ENCODE measurements around the gene PRG2. TPM values are rescaled to one million over a fixed set of nuclear protein-coding genes. Genes with fewer than 3 reads are reported as not detected.

Gene PRG2
- polyA plus RNA-seq, 1 donor: 0.24 TPM

DNA sequence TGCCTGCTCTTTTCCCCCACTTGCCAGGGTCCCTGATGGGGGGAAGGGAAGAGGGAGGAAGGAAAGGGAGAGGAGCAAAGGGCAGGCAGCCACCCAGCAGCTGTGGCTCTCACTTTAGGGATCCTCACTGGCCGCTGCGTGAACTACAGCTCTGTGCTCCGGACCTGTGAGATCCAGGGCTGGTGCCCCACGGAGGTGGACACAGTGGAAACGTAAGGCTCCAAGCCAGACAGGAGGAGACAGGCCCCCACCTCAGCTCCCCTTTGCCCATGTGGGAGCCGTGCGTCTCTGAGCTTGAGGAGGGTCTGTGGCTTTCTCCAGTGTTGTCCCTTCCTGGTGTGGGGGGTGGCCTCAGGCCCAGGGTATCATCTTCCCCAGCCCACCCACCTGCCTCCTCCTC lies 42.4 kb downstream of the PRG2 start:
- no peak for DNase-seq
- Histone ChIP-seq H3K27me3 (ENCODE audit: control insufficient read depth, insufficient read depth, low read length) (no peaks in the 10 kb centered on the region), H3K27ac (ENCODE audit: low read length) (no peak overlapping the region), H3K9me3 (ENCODE audit: control insufficient read depth, low read depth, low read length) (no peaks in the 10 kb centered on the region), H3K36me3 (ENCODE audit: control insufficient read depth, insufficient read depth, low read length) (no peaks in the 10 kb centered on the region), H3K4me1 (ENCODE audit: control insufficient read depth, insufficient read depth, low read length) (peaks cover 3% of the 10 kb centered on the region), H3K4me3 (ENCODE audit: low read length) (no peak overlapping the region)
- WGBS (ENCODE audit: insufficient coverage, low lambda C conversion rate): no CpG with 5 or more reads among the region's 7 CpGs

DNA sequence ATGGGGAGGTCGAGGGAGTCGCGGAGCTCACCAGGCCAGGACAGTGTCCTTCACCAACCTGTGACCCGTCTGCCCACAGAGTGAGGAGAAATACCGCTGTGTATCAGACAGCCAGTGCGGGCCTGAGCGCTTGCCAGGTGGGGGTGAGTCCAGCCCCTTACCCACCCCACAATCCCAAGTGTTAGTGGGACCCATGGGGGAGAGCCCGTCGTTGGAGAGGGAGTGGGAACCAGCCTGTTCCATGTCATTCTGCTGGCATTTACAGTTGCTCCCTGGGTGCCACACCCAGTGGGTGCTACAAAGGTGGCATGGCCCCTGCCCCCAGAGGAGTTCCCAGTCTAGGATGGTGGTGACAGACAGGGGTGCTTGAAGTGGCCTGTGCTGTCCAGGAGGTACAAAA lies 43.1 kb downstream of the PRG2 start:
- H3K27ac ChIP-seq (ENCODE audit: low read length): no peak overlapping the region
- no peak overlapping the region for H3K4me3 ChIP-seq (ENCODE audit: low read length)
- no peaks in the 10 kb centered on the region for H3K9me3 ChIP-seq (ENCODE audit: control insufficient read depth, low read depth, low read length)
- peaks cover 3% of the 10 kb centered on the region for H3K4me1 ChIP-seq (ENCODE audit: control insufficient read depth, insufficient read depth, low read length)
- DNase-seq: no peak
- WGBS (ENCODE audit: insufficient coverage, low lambda C conversion rate): no CpG with 5 or more reads among the region's 9 CpGs
- no peaks in the 10 kb centered on the region for H3K36me3 ChIP-seq (ENCODE audit: control insufficient read depth, insufficient read depth, low read length)
- no peaks in the 10 kb centered on the region for H3K27me3 ChIP-seq (ENCODE audit: control insufficient read depth, insufficient read depth, low read length)

DNA sequence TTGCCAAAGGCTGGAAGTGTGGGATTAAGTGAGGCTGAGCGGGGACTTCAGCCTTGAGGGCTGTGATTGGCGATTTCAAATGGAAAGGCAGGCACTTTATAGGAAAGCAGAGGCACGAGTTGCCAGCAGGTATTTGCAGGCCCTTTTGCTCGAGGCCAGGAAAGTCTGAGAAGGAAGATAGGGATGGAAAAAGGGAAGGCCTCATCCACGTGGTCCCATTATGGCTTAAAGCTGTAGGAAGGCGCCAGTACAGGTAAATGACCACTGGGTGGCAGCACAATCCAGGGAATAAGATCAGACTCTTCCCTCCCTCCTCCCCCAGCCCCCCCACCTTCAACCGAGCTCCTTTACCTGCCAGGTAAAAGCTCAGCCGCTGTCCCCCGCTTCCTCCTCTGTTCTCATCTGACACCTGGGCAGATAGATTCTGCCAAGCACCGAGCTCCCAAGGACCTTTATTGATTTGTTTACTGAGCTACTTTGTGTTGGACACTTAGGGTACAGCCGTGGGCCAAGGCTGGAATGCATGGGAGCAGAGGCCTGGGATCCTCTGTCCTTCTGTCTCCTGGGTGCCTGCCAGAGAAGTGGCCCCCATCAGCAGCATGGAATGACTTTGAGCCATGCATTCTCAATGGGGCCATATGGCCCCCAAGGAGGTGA lies 44.8 kb downstream of the PRG2 start:
- H3K36me3 ChIP-seq (ENCODE audit: control insufficient read depth, insufficient read depth, low read length): no peaks in the 10 kb centered on the region
- no peak overlapping the region for H3K4me3 ChIP-seq (ENCODE audit: low read length)
- peaks cover 3% of the 10 kb centered on the region for H3K4me1 ChIP-seq (ENCODE audit: control insufficient read depth, insufficient read depth, low read length)
- no peak overlapping the region for H3K27ac ChIP-seq (ENCODE audit: low read length)
- no peaks in the 10 kb centered on the region for H3K9me3 ChIP-seq (ENCODE audit: control insufficient read depth, low read depth, low read length)
- peak; percentile 79 to 80 for DNase-seq
- H3K27me3 ChIP-seq (ENCODE audit: control insufficient read depth, insufficient read depth, low read length): no peaks in the 10 kb centered on the region
- no CpG with 5 or more reads among the region's 11 CpGs for WGBS (ENCODE audit: insufficient coverage, low lambda C conversion rate)

DNA sequence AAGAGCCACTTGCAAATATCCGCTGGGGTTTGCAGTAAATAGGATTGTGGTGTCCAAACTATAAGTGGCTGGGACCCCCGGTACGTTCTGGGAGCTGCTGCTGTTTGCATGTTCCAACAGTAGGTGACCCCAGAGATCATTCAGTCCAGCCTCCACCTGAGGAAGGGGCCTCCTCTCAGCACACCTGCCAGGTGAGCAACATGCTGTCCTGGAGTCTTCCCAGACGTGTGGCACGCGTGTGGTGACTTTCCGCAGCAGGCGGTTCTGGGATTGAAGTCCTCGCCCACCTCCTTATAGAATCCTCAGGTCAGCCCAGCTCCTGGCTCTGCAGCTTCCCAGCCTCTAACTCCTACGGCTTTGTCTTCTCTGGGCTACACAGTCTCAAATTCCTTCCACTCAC lies 45.6 kb downstream of the PRG2 start:
- no peak for DNase-seq
- WGBS (ENCODE audit: insufficient coverage, low lambda C conversion rate): 100% methylated on average over 6 of the region's 10 CpGs
- Histone ChIP-seq H3K36me3 (ENCODE audit: control insufficient read depth, insufficient read depth, low read length) (no peaks in the 10 kb centered on the region), H3K4me1 (ENCODE audit: control insufficient read depth, insufficient read depth, low read length) (peaks cover 3% of the 10 kb centered on the region), H3K9me3 (ENCODE audit: control insufficient read depth, low read depth, low read length) (no peaks in the 10 kb centered on the region), H3K27me3 (ENCODE audit: control insufficient read depth, insufficient read depth, low read length) (no peaks in the 10 kb centered on the region), H3K27ac (ENCODE audit: low read length) (no peak overlapping the region), H3K4me3 (ENCODE audit: low read length) (no peak overlapping the region)

DNA sequence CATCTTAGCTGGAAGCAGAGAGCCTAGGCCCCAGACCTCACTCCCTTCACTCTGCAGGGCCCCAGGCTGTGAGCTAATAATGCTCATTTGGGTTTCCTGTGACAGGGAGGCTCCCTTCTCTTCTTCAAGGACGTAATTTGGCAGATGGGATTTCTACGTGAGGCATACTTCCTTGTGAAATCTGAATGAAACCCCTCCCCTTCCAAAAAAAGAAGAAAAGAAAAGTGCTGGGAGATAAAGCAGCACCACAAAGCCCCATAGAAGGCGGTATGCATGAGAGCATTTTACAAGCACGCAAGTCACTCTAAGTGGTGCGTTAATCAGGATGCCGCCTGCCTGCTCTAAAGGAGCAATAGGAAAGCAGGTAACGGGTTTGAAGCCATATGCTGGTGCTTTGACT lies 46.6 kb downstream of the PRG2 start:
- Histone ChIP-seq H3K27ac (ENCODE audit: low read length) (no peak overlapping the region), H3K36me3 (ENCODE audit: control insufficient read depth, insufficient read depth, low read length) (no peaks in the 10 kb centered on the region), H3K9me3 (ENCODE audit: control insufficient read depth, low read depth, low read length) (no peaks in the 10 kb centered on the region), H3K27me3 (ENCODE audit: control insufficient read depth, insufficient read depth, low read length) (no peaks in the 10 kb centered on the region), H3K4me1 (ENCODE audit: control insufficient read depth, insufficient read depth, low read length) (peaks cover 3% of the 10 kb centered on the region), H3K4me3 (ENCODE audit: low read length) (no peak overlapping the region)
- WGBS (ENCODE audit: insufficient coverage, low lambda C conversion rate): 80% methylated on average over 1 of the region's 7 CpGs
- DNase-seq: no peak

DNA sequence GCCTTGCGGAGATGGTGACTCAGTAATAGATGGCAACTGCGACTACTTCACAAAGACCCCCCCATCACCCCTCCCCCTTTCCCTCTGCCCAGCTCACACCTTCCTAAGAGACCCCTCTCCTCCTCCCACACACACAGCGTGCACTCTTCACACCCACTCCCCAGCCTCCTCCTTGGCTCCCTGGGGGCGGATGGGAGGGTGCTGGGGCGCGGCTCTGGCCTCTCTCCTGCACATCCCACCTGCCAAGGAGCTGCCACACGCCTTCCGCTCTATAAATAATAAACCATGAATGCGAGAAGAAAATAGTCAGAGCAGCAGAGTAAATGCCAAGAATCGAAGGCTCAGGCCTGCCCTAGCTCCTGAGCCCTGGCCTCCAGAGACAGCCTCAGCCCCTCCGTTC lies 47.7 kb downstream of the PRG2 start:
- Histone ChIP-seq H3K4me1 (ENCODE audit: control insufficient read depth, insufficient read depth, low read length) (peaks cover 3% of the 10 kb centered on the region), H3K36me3 (ENCODE audit: control insufficient read depth, insufficient read depth, low read length) (no peaks in the 10 kb centered on the region), H3K27ac (ENCODE audit: low read length) (no peak overlapping the region), H3K9me3 (ENCODE audit: control insufficient read depth, low read depth, low read length) (no peaks in the 10 kb centered on the region), H3K27me3 (ENCODE audit: control insufficient read depth, insufficient read depth, low read length) (no peaks in the 10 kb centered on the region), H3K4me3 (ENCODE audit: low read length) (no peak overlapping the region)
- no CpG with 5 or more reads among the region's 11 CpGs for WGBS (ENCODE audit: insufficient coverage, low lambda C conversion rate)
- DNase-seq: no peak

DNA sequence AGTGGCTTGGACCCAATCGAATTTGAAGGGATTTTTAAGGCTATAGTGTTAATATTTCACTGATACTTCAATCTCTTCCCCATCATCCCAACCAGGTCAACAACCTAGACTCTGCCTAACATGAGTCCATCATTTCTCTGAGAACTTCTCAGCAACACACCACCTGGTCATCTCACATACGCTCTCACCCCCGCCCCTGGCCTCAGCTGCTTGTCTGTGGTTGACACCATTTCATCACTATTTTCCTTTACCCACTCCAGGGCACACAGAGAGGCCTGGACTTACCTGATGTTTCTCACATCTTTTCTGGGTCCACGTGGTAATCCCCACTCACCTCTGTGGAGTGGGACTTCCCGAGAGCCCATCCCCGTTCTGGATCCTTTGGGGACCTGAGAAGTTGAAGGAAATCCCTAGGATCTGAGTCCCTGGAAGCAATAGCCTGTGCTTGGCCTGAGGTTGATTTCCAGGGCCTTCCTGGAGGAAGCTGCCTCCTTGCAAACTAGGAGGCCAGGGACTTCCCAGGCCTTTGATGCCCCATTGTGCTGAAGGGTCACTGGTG lies 49.1 kb downstream of the PRG2 start:
- WGBS (ENCODE audit: insufficient coverage, low lambda C conversion rate): no CpG with 5 or more reads among the region's 6 CpGs
- DNase-seq: no peak

DNA sequence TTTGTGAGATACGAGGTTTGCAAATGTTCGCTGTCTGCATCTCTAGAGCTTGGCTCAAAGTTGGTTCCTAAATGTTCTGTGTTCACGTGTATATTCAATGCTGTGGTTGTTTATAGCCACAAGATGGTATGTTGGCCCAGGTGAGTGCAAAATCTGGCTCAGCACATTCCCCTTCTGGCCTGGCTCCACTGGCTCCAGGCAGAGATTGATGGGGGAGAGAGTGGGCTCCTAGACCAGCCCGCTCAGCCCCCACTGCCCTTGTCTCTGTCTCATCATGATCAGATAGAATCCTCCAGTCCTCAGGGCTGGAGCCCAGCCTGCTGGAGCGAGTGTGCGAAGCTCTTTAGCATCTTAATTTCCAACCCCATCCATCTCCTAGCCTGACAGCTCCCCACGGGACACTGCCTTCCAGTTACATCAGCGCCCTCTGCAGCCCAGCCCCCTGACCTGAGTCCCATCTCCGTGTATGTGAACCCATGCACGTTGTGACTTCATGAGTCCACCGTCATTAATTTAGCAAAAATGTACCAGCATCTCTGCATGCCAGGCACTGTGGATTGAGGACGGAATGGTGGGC lies 50.3 kb downstream of the PRG2 start:
- WGBS (ENCODE audit: insufficient coverage, low lambda C conversion rate): no CpG with 5 or more reads among the region's 12 CpGs
- Histone ChIP-seq H3K27ac (ENCODE audit: low read length) (no peak overlapping the region), H3K9me3 (ENCODE audit: control insufficient read depth, low read depth, low read length) (no peaks in the 10 kb centered on the region), H3K4me1 (ENCODE audit: control insufficient read depth, insufficient read depth, low read length) (no peaks in the 10 kb centered on the region), H3K4me3 (ENCODE audit: low read length) (no peak overlapping the region), H3K27me3 (ENCODE audit: control insufficient read depth, insufficient read depth, low read length) (no peaks in the 10 kb centered on the region), H3K36me3 (ENCODE audit: control insufficient read depth, insufficient read depth, low read length) (no peaks in the 10 kb centered on the region)
- peak in 1 of 2 donors; percentile 34 for DNase-seq

More for the DNA sequence above, 49.1 kb downstream of the PRG2 start:
- Histone ChIP-seq H3K9me3 (ENCODE audit: control insufficient read depth, low read depth, low read length) (no peaks in the 10 kb centered on the region), H3K4me3 (ENCODE audit: low read length) (no peak overlapping the region), H3K27me3 (ENCODE audit: control insufficient read depth, insufficient read depth, low read length) (no peaks in the 10 kb centered on the region), H3K4me1 (ENCODE audit: control insufficient read depth, insufficient read depth, low read length) (peaks cover 3% of the 10 kb centered on the region), H3K36me3 (ENCODE audit: control insufficient read depth, insufficient read depth, low read length) (no peaks in the 10 kb centered on the region), H3K27ac (ENCODE audit: low read length) (no peak overlapping the region)

DNA sequence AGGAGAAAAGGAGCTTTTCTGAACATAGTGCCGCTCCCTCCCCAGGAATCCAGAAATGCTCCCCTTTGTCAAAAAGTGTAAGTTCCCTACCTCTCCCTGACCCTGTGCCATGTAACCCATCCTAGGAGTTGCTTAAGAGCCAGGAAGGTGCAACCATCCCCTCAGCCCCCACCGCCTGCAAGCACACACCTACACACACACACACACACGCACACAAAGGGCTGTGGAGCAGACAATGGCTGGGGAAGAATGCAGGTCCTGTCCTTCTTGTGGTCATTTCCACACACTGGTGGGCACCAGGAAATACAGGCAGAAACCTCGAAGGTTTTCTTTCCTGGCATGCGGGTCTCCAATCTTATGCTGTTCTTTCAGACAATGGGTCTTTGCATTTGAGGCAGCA lies 51.1 kb downstream of the PRG2 start:
- DNase-seq: no peak
- H3K27me3 ChIP-seq (ENCODE audit: control insufficient read depth, insufficient read depth, low read length): no peaks in the 10 kb centered on the region
- WGBS (ENCODE audit: insufficient coverage, low lambda C conversion rate): no CpG with 5 or more reads among the region's 5 CpGs
- H3K4me1 ChIP-seq (ENCODE audit: control insufficient read depth, insufficient read depth, low read length): peaks cover 6% of the 10 kb centered on the region
- no peaks in the 10 kb centered on the region for H3K9me3 ChIP-seq (ENCODE audit: control insufficient read depth, low read depth, low read length)
- H3K27ac ChIP-seq (ENCODE audit: low read length): no peak overlapping the region
- H3K4me3 ChIP-seq (ENCODE audit: low read length): no peak overlapping the region
- H3K36me3 ChIP-seq (ENCODE audit: control insufficient read depth, insufficient read depth, low read length): no peaks in the 10 kb centered on the region

DNA sequence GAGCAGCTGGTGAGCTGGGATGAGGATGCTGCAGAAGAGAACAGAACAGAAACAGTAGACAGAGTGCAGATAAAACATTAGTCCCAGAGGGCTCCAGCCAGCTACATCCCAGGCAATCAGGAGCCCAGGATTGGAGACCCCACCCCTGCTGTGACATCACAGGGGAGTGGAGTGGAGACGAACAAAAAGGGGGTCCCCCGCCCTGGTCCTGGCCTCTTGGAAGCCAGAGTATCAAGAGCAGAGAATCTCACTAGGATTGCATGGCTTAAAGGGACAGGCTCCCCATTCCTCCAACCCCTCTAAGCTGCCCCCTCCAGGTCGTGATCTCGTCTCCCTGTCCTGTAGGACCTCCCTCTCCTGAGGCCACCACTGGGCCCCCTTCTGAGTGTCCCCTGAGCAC lies 52.3 kb downstream of the PRG2 start, which contains the start of gene P2RX3:
TSS of gene P2RX3 (plus strand) at position 211 of the 400 bp plus-strand sequence. CDS start 199 bp downstream, outside the sequence.
- DNase-seq: no peak
- no CpG with 5 or more reads among the region's 4 CpGs for WGBS (ENCODE audit: insufficient coverage, low lambda C conversion rate)

More for the DNA sequence above, 52.3 kb downstream of the PRG2 start, which contains the start of gene P2RX3:
- Histone ChIP-seq H3K27me3 (ENCODE audit: control insufficient read depth, insufficient read depth, low read length) (no peaks in the 10 kb centered on the region), H3K9me3 (ENCODE audit: control insufficient read depth, low read depth, low read length) (no peaks in the 10 kb centered on the region), H3K27ac (ENCODE audit: low read length) (no peak within 1 kb of the TSS), H3K4me3 (ENCODE audit: low read length) (no peak within 1 kb of the TSS), H3K4me1 (ENCODE audit: control insufficient read depth, insufficient read depth, low read length) (peaks cover 7% of the 10 kb centered on the region), H3K36me3 (ENCODE audit: control insufficient read depth, insufficient read depth, low read length) (peaks cover 4% of the 10 kb centered on the region)
